HEK293 (cell line): ENCODE results near the gene PIGL.

Source experiments
- ZNF561 ChIP-seq: fragments of 450-650 bp; IDR thresholded peaks from 2 replicates; pipeline ENCODE4 v1.5.1; 2018; ENCODE audit warnings: missing biosample characterization, missing genetic modification characterization, borderline replicate concordance
- ZNF830 ChIP-seq: fragments of 450-650 bp; IDR thresholded peaks from 2 replicates; pipeline ENCODE4 v1.5.0; 2018; ENCODE audit warnings: missing biosample characterization, missing genetic modification characterization, low read depth, mild to moderate bottlenecking, moderate library complexity
- TF ChIP-seq, protein P1 (sequence below): fragments of 450-650 bp; formaldehyde crosslinking; IDR thresholded peaks from 2 replicates; pipeline ENCODE4 v1.5.1; 2016; ENCODE audit warnings: missing biosample characterization, missing genetic modification characterization

GRCh38 chr17:16327018-16327417, 110.0 kb downstream of the PIGL start:
- TF ChIP-seq, protein P1, sequence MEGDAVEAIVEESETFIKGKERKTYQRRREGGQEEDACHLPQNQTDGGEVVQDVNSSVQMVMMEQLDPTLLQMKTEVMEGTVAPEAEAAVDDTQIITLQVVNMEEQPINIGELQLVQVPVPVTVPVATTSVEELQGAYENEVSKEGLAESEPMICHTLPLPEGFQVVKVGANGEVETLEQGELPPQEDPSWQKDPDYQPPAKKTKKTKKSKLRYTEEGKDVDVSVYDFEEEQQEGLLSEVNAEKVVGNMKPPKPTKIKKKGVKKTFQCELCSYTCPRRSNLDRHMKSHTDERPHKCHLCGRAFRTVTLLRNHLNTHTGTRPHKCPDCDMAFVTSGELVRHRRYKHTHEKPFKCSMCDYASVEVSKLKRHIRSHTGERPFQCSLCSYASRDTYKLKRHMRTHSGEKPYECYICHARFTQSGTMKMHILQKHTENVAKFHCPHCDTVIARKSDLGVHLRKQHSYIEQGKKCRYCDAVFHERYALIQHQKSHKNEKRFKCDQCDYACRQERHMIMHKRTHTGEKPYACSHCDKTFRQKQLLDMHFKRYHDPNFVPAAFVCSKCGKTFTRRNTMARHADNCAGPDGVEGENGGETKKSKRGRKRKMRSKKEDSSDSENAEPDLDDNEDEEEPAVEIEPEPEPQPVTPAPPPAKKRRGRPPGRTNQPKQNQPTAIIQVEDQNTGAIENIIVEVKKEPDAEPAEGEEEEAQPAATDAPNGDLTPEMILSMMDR: no peak
- TF ChIP-seq ZNF830 (tag by site-specific recombination) (no peak), ZNF561 (tag by site-specific recombination) (no peak)
